ENCODE data around the gene MLLT10. TPM values are rescaled to one million over a fixed set of nuclear protein-coding genes. Genes with fewer than 3 reads are reported as not detected.

MLLT10 gene
- total and polyA plus RNA-seq, 9 of the 15 experiments (the other 6 are each of a cell fraction or from before 2014, with no cell fraction given) = 18.8 to 81.4 (median 64.2) TPM

DNA sequence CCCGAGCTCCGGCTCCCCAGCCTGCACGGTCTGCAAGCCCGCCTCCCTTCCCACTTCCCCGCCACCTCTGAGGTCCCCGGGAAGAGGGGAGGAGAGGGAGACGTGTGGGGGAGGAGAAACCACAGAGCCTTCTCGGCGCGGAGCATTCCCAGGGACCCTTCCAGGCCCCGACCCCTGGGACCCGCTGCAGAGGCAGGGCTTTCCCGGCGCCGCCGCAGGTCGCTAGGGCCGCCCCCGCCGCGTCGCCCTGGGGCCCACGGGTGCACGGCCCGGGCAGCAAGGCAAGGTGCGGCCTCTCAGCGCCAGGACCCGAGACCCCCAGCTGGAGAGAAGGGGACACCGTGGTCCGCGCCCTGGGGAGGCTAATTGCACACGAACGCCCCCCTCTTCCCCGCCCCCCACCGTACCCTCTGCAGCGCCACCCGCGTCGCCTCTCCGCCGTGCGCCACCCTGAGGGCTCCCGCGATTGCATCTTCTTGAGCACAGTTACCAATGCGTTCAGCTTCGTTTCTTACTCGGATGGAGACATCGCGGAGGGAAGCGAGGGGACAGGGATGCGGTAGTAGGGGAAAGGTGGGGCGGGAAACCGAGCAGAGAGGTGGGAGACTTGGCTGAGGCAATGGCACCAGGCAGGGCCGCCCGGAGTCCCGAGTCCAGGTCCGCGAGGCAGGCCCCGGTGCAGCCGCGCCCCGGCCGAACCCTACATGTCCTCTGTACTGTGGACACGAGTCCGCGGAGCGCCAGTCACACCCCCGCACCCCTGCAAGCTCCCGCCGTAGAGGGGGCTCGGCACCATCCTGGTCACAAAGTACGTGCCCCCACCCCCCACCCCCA lies 37.5 kb upstream of the MLLT10 start (continued):
- TF ChIP-seq, protein P1, sequence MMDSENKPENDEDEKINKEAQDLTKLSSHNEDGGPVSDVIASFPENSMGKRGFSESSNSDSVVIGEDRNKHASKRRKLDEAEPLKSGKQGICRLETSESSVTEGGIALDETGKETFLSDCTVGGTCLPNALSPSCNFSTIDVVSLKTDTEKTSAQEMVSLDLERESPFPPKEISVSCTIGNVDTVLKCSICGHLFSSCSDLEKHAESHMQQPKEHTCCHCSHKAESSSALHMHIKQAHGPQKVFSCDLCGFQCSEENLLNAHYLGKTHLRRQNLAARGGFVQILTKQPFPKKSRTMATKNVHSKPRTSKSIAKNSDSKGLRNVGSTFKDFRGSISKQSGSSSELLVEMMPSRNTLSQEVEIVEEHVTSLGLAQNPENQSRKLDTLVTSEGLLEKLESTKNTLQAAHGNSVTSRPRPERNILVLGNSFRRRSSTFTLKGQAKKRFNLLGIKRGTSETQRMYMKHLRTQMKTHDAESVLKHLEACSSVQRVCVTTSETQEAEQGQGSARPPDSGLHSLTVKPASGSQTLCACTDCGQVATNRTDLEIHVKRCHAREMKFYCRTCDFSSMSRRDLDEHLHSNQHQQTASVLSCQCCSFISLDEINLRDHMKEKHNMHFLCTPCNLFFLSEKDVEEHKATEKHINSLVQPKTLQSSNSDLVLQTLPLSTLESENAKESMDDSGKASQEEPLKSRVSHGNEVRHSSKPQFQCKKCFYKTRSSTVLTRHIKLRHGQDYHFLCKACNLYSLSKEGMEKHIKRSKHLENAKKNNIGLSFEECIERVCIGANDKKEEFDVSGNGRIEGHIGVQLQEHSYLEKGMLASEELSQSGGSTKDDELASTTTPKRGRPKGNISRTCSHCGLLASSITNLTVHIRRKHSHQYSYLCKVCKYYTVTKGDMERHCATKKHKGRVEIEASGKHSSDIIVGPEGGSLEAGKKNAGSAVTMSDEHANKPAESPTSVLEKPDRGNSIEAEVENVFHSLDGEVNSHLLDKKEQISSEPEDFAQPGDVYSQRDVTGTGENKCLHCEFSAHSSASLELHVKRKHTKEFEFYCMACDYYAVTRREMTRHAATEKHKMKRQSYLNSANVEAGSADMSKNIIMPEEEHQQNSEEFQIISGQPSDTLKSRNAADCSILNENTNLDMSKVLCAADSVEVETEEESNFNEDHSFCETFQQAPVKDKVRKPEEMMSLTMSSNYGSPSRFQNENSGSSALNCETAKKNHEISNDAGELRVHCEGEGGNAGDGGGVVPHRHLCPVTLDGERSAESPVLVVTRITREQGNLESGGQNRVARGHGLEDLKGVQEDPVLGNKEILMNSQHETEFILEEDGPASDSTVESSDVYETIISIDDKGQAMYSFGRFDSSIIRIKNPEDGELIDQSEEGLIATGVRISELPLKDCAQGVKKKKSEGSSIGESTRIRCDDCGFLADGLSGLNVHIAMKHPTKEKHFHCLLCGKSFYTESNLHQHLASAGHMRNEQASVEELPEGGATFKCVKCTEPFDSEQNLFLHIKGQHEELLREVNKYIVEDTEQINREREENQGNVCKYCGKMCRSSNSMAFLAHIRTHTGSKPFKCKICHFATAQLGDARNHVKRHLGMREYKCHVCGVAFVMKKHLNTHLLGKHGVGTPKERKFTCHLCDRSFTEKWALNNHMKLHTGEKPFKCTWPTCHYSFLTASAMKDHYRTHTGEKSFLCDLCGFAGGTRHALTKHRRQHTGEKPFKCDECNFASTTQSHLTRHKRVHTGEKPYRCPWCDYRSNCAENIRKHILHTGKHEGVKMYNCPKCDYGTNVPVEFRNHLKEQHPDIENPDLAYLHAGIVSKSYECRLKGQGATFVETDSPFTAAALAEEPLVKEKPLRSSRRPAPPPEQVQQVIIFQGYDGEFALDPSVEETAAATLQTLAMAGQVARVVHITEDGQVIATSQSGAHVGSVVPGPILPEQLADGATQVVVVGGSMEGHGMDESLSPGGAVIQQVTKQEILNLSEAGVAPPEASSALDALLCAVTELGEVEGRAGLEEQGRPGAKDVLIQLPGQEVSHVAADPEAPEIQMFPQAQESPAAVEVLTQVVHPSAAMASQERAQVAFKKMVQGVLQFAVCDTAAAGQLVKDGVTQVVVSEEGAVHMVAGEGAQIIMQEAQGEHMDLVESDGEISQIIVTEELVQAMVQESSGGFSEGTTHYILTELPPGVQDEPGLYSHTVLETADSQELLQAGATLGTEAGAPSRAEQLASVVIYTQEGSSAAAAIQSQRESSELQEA (IDR thresholded peaks at IDR 0.05; ENCODE audit: low read depth) = no peak
- TF ChIP-seq, protein P2, sequence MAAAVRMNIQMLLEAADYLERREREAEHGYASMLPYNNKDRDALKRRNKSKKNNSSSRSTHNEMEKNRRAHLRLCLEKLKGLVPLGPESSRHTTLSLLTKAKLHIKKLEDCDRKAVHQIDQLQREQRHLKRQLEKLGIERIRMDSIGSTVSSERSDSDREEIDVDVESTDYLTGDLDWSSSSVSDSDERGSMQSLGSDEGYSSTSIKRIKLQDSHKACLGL (CRISPR knock-in tag; IDR thresholded peaks at IDR 0.05; ENCODE audit: borderline replicate concordance, poor library complexity, severe bottlenecking) = no peak
- TF ChIP-seq, protein P3, sequence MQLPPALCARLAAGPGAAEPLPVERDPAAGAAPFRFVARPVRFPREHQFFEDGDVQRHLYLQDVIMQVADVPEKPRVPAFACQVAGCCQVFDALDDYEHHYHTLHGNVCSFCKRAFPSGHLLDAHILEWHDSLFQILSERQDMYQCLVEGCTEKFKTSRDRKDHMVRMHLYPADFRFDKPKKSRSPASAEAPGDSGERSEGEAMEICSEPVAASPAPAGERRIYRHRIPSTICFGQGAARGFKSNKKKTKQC (CRISPR knock-in tag; IDR thresholded peaks at IDR 0.05) = no peak
- TF ChIP-seq FOXK2 (conservative IDR thresholded peaks at IDR 0.05 in 1 of 2, IDR thresholded peaks at IDR 0.05 in 1 of 2; ENCODE audit: low read depth in 2 of 2) (no peak), YBX1 (IDR thresholded peaks at IDR 0.05) (no peak), ZNF239 (CRISPR knock-in tag; IDR thresholded peaks at IDR 0.05) (no peak)
- TF ChIP-seq, protein P4, sequence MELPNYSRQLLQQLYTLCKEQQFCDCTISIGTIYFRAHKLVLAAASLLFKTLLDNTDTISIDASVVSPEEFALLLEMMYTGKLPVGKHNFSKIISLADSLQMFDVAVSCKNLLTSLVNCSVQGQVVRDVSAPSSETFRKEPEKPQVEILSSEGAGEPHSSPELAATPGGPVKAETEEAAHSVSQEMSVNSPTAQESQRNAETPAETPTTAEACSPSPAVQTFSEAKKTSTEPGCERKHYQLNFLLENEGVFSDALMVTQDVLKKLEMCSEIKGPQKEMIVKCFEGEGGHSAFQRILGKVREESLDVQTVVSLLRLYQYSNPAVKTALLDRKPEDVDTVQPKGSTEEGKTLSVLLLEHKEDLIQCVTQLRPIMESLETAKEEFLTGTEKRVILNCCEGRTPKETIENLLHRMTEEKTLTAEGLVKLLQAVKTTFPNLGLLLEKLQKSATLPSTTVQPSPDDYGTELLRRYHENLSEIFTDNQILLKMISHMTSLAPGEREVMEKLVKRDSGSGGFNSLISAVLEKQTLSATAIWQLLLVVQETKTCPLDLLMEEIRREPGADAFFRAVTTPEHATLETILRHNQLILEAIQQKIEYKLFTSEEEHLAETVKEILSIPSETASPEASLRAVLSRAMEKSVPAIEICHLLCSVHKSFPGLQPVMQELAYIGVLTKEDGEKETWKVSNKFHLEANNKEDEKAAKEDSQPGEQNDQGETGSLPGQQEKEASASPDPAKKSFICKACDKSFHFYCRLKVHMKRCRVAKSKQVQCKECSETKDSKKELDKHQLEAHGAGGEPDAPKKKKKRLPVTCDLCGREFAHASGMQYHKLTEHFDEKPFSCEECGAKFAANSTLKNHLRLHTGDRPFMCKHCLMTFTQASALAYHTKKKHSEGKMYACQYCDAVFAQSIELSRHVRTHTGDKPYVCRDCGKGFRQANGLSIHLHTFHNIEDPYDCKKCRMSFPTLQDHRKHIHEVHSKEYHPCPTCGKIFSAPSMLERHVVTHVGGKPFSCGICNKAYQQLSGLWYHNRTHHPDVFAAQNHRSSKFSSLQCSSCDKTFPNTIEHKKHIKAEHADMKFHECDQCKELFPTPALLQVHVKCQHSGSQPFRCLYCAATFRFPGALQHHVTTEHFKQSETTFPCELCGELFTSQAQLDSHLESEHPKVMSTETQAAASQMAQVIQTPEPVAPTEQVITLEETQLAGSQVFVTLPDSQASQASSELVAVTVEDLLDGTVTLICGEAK (IDR thresholded peaks at IDR 0.05) = no peak
- TF ChIP-seq, protein P4 (CRISPR knock-in tag; IDR thresholded peaks at IDR 0.05) = no peak
